Fibroblast of pulmonary artery (primary cell): ENCODE data around the gene HTR3B.
"Not testable (repeated sequence)": the region's sequence is repeated elsewhere in the genome, so short reads cannot be mapped to it uniquely, and the experiment has no call there.

ENCODE experiments used
- DNase-seq: peaks from one replicate; pipeline ENCODE4 v3.0.0-alpha.2; 2010; ENCODE audit warnings: low read depth
- H3K4me3 ChIP-seq: replicated peaks from 2 replicates; pipeline ENCODE4 v1.5.1; 2011; ENCODE audit warnings: low read depth, mild to moderate bottlenecking, control low read depth, low read length, moderate library complexity
- TF ChIP-seq, protein P1 (sequence below): IDR thresholded peaks from 2 replicates; pipeline ENCODE4 v1.5.1; 2011; ENCODE audit warnings: mild to moderate bottlenecking, control low read depth, low read length, inconsistent platforms; ENCODE audit errors: missing control alignments

HTR3B gene

DNA sequence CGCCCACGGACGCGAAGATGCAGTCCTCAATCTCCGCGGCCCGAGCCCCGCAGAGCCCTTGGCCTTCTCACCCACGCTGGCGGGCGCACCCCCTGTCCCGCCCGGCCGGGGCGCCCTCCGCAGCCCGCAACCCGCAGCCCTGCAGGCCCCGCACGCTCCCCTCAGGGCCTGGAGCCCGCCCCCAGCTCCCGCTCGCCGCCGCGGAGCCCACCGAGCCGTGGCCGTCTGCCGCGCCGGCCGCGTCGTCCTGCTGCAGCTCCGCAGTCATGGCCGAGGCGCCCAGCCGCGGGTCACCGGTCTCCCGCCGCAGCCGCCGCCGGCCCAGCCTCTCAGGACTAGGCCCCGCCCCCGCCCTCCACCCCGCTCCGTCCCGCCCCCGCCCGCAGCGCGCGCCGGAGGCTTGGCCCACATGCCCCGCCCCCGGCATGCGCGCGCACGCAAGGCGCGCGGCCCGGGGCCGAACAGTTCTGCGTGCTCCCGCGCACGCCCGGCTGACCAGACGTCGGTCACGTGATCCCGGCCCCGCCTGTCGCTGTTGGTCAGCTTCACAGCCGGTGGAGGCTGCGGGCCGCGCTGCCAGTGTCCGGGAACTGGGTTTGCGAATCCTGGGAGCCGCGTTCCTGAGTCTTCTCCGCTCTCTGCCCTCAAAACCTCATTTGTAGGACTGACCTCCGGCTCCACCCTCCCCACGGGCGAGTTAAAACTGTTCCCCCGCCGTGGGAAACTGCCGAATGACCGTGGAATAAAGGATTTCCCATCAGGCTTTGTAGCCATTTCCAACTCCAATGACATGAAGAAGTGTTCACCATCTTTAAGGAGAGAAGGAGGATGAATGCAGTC is 29.1 kb upstream of the HTR3B start, which contains the start of gene USP28:
USP28 (minus strand) TSS at position 339 of the 840 bp plus-strand sequence; CDS start at position 268, 71 bp downstream.
- TF ChIP-seq, protein P1, sequence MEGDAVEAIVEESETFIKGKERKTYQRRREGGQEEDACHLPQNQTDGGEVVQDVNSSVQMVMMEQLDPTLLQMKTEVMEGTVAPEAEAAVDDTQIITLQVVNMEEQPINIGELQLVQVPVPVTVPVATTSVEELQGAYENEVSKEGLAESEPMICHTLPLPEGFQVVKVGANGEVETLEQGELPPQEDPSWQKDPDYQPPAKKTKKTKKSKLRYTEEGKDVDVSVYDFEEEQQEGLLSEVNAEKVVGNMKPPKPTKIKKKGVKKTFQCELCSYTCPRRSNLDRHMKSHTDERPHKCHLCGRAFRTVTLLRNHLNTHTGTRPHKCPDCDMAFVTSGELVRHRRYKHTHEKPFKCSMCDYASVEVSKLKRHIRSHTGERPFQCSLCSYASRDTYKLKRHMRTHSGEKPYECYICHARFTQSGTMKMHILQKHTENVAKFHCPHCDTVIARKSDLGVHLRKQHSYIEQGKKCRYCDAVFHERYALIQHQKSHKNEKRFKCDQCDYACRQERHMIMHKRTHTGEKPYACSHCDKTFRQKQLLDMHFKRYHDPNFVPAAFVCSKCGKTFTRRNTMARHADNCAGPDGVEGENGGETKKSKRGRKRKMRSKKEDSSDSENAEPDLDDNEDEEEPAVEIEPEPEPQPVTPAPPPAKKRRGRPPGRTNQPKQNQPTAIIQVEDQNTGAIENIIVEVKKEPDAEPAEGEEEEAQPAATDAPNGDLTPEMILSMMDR = no peak
- peak within 1 kb of the TSS; percentile 80 for H3K4me3 ChIP-seq
- peak; percentile 97 for DNase-seq

- DNase-seq = no peak
- H3K4me3 ChIP-seq = peak overlapping the region; percentile 59
Measured at GRCh38 chr11:113876074-113876797, 28.4 kb upstream of the HTR3B start.

DNA sequence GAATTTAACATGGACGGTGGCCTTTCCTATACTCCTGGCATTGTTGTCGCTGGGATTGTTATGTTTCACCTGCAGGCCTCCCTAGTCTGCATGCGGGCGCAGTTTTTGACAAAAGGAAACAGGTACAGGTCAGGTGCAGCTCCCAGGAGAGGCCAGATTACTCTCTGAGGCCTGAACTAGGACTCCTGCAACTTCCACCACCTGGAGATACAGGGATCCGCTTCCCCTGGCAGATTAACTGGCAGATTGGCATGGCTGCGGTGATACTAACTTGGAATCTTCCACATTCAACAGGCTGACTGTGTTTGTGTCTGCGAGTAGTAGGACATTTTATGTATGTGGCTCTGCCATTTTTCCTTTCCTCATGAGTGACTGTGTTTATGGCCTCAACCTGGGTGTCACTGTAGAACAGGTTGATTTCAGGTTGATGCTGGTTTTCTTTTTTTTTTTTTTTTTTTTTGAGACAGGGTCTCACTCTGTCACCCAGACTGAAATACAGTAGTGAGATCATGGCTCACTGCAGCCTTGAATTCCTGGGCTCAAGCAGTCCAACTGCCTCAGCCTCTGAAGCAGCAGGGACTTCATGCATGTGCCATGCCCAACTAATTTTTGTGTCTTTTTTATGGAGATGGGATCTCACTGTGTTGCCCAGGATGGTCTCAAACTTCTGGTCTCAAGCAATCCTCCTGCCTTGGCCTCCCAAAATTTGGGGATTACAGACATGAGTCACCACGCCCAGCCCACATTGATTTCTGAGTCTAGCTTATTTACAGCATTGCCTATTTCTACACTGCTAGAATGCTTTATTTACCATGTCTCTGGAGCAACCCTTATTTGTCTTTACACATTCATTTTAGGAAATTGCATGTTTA is 27.6 kb upstream of the HTR3B start:
- TF ChIP-seq, protein P1 = no peak
- DNase-seq = no peak
- H3K4me3 ChIP-seq = no peak overlapping the region

More at GRCh38 chr11:113876074-113876797, 28.4 kb upstream of the HTR3B start:
- TF ChIP-seq, protein P1 = no peak

DNA sequence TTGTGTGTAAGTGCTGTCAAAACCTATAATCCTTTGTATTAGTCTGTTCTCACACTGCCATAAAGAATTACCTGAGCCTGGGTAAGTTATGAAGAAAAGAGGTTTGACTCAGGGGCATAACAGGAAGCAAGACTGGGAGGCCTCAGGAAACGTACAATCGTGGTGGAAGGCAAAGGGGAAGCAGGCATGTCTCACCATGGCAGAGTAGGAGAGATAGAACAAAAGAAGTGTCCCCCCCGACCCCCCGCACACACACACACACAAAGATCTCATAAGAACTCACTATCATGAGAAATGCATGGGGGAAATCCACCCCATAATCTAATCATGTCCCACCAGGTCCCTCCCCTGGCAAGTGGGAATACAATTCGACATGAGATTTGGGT is 26.9 kb upstream of the HTR3B start:
- DNase-seq = no peak
- no peak overlapping the region for H3K4me3 ChIP-seq
- TF ChIP-seq, protein P1 = no peak

GRCh38 chr11:113879446-113879845 is 25.1 kb upstream of the HTR3B start:
- H3K4me3 ChIP-seq, DNase-seq: not testable (repeated sequence)

- no peak for DNase-seq
- TF ChIP-seq, protein P1 = no peak
- H3K4me3 ChIP-seq = no peak overlapping the region
Measured at GRCh38 chr11:113880971-113881370, 23.6 kb upstream of the HTR3B start.

GRCh38 chr11:113881856-113882255 is 22.7 kb upstream of the HTR3B start:
- no peak overlapping the region for H3K4me3 ChIP-seq
- TF ChIP-seq, protein P1 = no peak
- no peak for DNase-seq
